Measurements from ENCODE around the gene CLRN3.

CLRN3 gene

DNA sequence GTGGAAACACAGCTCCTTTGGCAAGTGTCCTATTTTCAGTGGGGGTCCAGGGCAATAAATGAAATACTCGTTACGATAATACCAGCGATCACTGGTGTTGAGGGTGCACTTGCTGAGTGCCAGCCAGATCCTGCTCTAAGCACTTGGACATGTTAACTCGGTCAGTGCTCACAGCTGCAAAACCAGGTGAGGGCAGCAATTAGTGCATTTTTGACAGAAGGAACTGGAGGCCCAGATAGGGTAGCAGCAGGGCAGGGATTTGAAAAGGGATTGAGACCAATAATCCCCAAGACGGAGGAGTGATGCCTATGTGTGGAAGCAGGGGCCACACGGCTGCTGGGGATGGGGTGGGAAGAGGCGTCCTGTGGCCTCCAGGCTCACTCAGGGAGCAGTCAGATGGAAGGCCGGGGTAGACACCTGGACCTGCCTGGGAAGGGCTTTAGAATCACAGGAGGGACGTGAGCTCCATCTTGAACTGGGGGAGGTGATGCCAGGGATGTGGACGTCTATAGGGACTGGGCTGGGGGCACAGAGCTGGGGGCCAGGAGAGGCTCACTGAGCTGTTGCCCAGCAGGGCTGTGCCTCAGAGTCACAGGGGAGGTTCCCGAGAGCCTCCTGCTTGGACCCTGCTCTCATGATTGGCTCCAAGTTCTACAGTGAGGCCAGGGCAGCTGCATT is 28.5 kb upstream of the CLRN3 start:
- Histone ChIP-seq H3K79me1 (ENCODE audit: low read length) (peaks cover 32% of the 10 kb centered on the region), H3K27ac (ENCODE audit: low read depth, low read length) (no peak overlapping the region), H3K27me3 (ENCODE audit: insufficient read depth, low read length) (no peaks in the 10 kb centered on the region), H2AK5ac (ENCODE audit: low read length) (peak overlapping the region; percentile 8), H3K79me2 (ENCODE audit: control insufficient read depth, insufficient read depth, low read length, poor library complexity) (peaks cover 2% of the 10 kb centered on the region), H3K23ac (ENCODE audit: low read length) (no peak overlapping the region), H3K4ac (ENCODE audit: low read depth, low read length) (peak overlapping the region; percentile 12), H2BK12ac (ENCODE audit: low read length) (peak overlapping the region; percentile 72), H3K9me3 (ENCODE audit: insufficient read depth, low read depth, low read length) (no peaks in the 10 kb centered on the region), H3K4me3 (ENCODE audit: low read depth, low read length) (no peak overlapping the region), H4K8ac (ENCODE audit: low read depth, low read length) (peak overlapping the region; percentile 17), H4K91ac (ENCODE audit: low read depth, low read length) (peak overlapping the region; percentile 87), H3K4me2 (ENCODE audit: low read length) (no peak overlapping the region), H2BK5ac (ENCODE audit: low read depth, low read length, poor library complexity) (no peak overlapping the region), H3K4me1 (ENCODE audit: control insufficient read depth in 1 of 2, insufficient read depth in 2 of 2, low read length in 2 of 2) (peaks cover 20 to 32% of the 10 kb centered on the region in 2 experiments), H4K12ac (ENCODE audit: low read depth, low read length) (no peak overlapping the region), H2BK120ac (ENCODE audit: insufficient read depth, low read length, poor library complexity) (peak overlapping the region; percentile 57), H3K18ac (ENCODE audit: low read length) (peak overlapping the region; percentile 45), H3K14ac (ENCODE audit: low read length) (peak overlapping the region; percentile 26), H3K36me3 (ENCODE audit: control insufficient read depth in 1 of 2, insufficient read depth in 2 of 2, low read length in 2 of 2) (no peaks in the 10 kb centered on the region), H2AFZ (ENCODE audit: insufficient read depth, low read length, poor library complexity) (no peak overlapping the region), H3K9ac (ENCODE audit: low read length) (no peak overlapping the region)
- peak in 1 of 2 donors; percentile 31 for DNase-seq
- no CpG with 5 or more reads among the region's 11 CpGs for WGBS (ENCODE audit: extremely low coverage, insufficient coverage, insufficient read length)

DNA sequence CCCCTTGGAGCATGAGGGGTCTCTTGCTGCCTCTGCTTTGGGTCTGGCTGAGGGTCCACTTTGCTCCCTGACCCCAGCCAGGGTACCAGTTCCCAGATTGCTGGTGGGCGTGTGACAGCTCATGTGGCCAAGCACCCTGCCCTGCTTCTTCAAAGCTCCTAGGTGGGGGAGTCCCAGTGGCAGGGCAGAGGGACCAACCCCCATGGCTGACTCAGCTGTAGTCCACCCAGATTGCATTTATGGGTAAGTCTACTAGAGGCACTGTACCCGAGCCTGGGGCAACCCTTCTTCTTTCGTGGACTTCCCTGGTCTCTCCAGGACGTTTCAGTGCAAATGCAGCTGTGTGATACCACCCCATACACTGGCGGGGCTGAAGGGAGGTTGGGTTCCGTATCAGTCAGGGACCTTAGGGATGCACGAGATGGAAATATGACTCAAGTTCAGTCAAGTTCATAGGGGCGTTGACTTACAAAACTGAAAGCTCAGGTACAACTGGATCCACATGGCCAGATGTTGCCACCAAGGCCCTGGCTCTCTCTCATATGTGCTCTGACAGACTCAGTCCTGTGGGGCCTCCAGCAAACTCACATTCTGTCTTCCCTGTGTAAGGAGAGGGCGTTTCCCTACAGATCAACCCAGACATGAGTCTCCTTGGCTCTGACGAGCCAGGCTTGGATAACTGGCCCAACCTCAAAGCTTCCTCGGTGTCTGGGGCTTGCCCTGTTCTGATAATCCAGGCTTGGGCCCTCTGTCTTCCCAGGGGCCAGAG is 27.7 kb upstream of the CLRN3 start:
- no peak overlapping the region for H3K23ac ChIP-seq (ENCODE audit: low read length)
- peaks cover 31% of the 10 kb centered on the region for H3K79me1 ChIP-seq (ENCODE audit: low read length)
- H4K91ac ChIP-seq (ENCODE audit: low read depth, low read length), result peak overlapping the region; percentile 40
- no peaks in the 10 kb centered on the region for H3K36me3 ChIP-seq (ENCODE audit: control insufficient read depth in 1 of 2, insufficient read depth in 2 of 2, low read length in 2 of 2)
- peaks cover 2% of the 10 kb centered on the region for H3K79me2 ChIP-seq (ENCODE audit: control insufficient read depth, insufficient read depth, low read length, poor library complexity)
- DNase-seq, result no peak
- peak overlapping the region; percentile 45 for H2AK5ac ChIP-seq (ENCODE audit: low read length)
- H4K8ac ChIP-seq (ENCODE audit: low read depth, low read length), result no peak overlapping the region
- H3K9ac ChIP-seq (ENCODE audit: low read length), result no peak overlapping the region
- no CpG with 5 or more reads among the region's 11 CpGs for WGBS (ENCODE audit: extremely low coverage, insufficient coverage, insufficient read length)
- no peak overlapping the region for H3K4me3 ChIP-seq (ENCODE audit: low read depth, low read length)
- H3K27me3 ChIP-seq (ENCODE audit: insufficient read depth, low read length), result no peaks in the 10 kb centered on the region
- H3K14ac ChIP-seq (ENCODE audit: low read length), result no peak overlapping the region
- no peak overlapping the region for H3K27ac ChIP-seq (ENCODE audit: low read depth, low read length)
- no peak overlapping the region for H4K12ac ChIP-seq (ENCODE audit: low read depth, low read length)
- no peak overlapping the region for H2BK120ac ChIP-seq (ENCODE audit: insufficient read depth, low read length, poor library complexity)
- peaks cover 20 to 30% of the 10 kb centered on the region in 2 experiments for H3K4me1 ChIP-seq (ENCODE audit: control insufficient read depth in 1 of 2, insufficient read depth in 2 of 2, low read length in 2 of 2)
- H3K18ac ChIP-seq (ENCODE audit: low read length), result peak overlapping the region; percentile 14
- H3K9me3 ChIP-seq (ENCODE audit: insufficient read depth, low read depth, low read length), result no peaks in the 10 kb centered on the region
- H2BK12ac ChIP-seq (ENCODE audit: low read length), result peak overlapping the region; percentile 38
- H2BK5ac ChIP-seq (ENCODE audit: low read depth, low read length, poor library complexity), result no peak overlapping the region
- H2AFZ ChIP-seq (ENCODE audit: insufficient read depth, low read length, poor library complexity), result no peak overlapping the region
- H3K4ac ChIP-seq (ENCODE audit: low read depth, low read length), result no peak overlapping the region
- H3K4me2 ChIP-seq (ENCODE audit: low read length), result no peak overlapping the region

DNA sequence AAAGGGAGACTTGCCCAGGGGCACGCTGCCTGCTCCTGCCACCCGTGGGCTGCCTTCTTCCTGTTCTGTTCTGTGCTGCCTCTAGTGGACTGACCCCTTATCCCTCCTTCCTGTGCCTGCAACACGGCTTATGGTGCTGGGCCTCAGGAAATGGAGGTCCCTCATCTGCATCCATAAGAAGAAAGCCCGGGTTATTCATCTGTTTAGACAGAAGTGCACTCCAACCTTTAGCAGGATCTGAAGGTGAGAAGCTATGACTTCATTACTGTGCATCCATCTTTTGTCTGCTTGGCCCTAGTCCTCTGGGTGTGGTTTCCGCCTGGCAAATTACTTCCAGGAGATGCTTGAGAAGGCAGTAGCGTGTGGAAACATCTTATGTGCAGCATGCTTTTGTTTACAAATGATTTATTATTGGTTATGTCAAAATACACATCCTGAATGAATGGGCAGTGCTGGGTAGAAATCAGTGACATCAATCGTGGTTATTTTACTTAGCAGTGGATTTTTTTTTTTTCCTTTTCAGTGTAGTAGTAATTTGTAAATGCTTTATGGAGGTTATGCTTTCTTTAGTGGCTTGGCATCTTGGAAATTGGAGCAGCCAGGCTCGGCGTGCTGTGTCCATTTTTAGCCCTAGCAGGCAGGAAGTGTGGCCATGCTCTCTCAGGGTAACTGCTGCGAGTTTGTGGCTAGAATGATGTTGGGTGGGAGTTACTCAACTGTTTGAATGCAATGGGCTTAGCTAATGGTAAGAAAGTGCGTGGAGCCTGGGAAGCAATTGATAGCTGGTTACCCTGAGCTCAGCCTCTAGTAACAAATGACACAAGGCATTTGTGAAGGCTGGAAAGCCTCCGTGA is 26.9 kb upstream of the CLRN3 start:
- Histone ChIP-seq H2AK5ac (ENCODE audit: low read length) (no peak overlapping the region), H3K79me1 (ENCODE audit: low read length) (peaks cover 24% of the 10 kb centered on the region), H2AFZ (ENCODE audit: insufficient read depth, low read length, poor library complexity) (peak overlapping the region; percentile 30), H3K9ac (ENCODE audit: low read length) (no peak overlapping the region), H3K4ac (ENCODE audit: low read depth, low read length) (no peak overlapping the region), H2BK5ac (ENCODE audit: low read depth, low read length, poor library complexity) (no peak overlapping the region), H4K8ac (ENCODE audit: low read depth, low read length) (no peak overlapping the region), H3K27ac (ENCODE audit: low read depth, low read length) (no peak overlapping the region), H3K18ac (ENCODE audit: low read length) (peak overlapping the region; percentile 14), H3K36me3 (ENCODE audit: control insufficient read depth in 1 of 2, insufficient read depth in 2 of 2, low read length in 2 of 2) (no peaks in the 10 kb centered on the region), H3K4me1 (ENCODE audit: control insufficient read depth in 1 of 2, insufficient read depth in 2 of 2, low read length in 2 of 2) (peaks cover 17 to 25% of the 10 kb centered on the region in 2 experiments), H3K14ac (ENCODE audit: low read length) (no peak overlapping the region), H3K9me3 (ENCODE audit: insufficient read depth, low read depth, low read length) (no peaks in the 10 kb centered on the region), H3K4me2 (ENCODE audit: low read length) (no peak overlapping the region), H4K91ac (ENCODE audit: low read depth, low read length) (peak overlapping the region; percentile 32), H2BK12ac (ENCODE audit: low read length) (peak overlapping the region; percentile 19), H2BK120ac (ENCODE audit: insufficient read depth, low read length, poor library complexity) (no peak overlapping the region), H3K27me3 (ENCODE audit: insufficient read depth, low read length) (no peaks in the 10 kb centered on the region), H3K79me2 (ENCODE audit: control insufficient read depth, insufficient read depth, low read length, poor library complexity) (no peaks in the 10 kb centered on the region), H4K12ac (ENCODE audit: low read depth, low read length) (no peak overlapping the region), H3K23ac (ENCODE audit: low read length) (peak overlapping the region; percentile 34), H3K4me3 (ENCODE audit: low read depth, low read length) (no peak overlapping the region)
- no peak for DNase-seq
- WGBS (ENCODE audit: extremely low coverage, insufficient coverage, insufficient read length), result no CpG with 5 or more reads among the region's 12 CpGs

DNA sequence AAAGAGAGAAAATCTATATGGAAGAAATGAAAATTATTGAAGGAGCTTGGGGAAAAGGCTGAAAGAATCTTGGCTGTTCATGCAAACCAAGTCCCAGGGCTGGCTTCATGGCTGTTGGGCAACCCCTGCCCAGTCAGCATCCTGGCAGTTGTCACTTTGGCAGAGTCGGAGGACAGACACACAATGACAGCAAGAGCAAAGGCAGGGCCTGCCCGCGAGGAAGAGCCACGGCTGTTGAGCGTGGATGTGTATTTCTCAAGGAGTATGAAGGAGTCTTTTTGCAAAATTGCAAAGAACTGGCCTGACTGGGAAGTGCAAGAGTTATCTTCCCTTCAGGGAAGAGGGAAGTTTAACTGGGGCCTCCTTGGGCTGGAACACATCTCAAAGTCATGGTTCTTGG is 25.8 kb upstream of the CLRN3 start:
- H3K14ac ChIP-seq (ENCODE audit: low read length), result no peak overlapping the region
- H3K4me2 ChIP-seq (ENCODE audit: low read length), result no peak overlapping the region
- H4K91ac ChIP-seq (ENCODE audit: low read depth, low read length), result no peak overlapping the region
- no peak overlapping the region for H2AFZ ChIP-seq (ENCODE audit: insufficient read depth, low read length, poor library complexity)
- H3K27me3 ChIP-seq (ENCODE audit: insufficient read depth, low read length), result no peaks in the 10 kb centered on the region
- no peak overlapping the region for H3K4me3 ChIP-seq (ENCODE audit: low read depth, low read length)
- no peaks in the 10 kb centered on the region for H3K36me3 ChIP-seq (ENCODE audit: control insufficient read depth in 1 of 2, insufficient read depth in 2 of 2, low read length in 2 of 2)
- no peaks in the 10 kb centered on the region for H3K9me3 ChIP-seq (ENCODE audit: insufficient read depth, low read depth, low read length)
- no peak overlapping the region for H4K8ac ChIP-seq (ENCODE audit: low read depth, low read length)
- no CpG with 5 or more reads among the region's 5 CpGs for WGBS (ENCODE audit: extremely low coverage, insufficient coverage, insufficient read length)
- H2BK120ac ChIP-seq (ENCODE audit: insufficient read depth, low read length, poor library complexity), result no peak overlapping the region
- H3K18ac ChIP-seq (ENCODE audit: low read length), result no peak overlapping the region
- no peak overlapping the region for H3K27ac ChIP-seq (ENCODE audit: low read depth, low read length)
- H3K23ac ChIP-seq (ENCODE audit: low read length), result no peak overlapping the region
- H4K12ac ChIP-seq (ENCODE audit: low read depth, low read length), result no peak overlapping the region
- no peak overlapping the region for H3K4ac ChIP-seq (ENCODE audit: low read depth, low read length)
- peak overlapping the region; percentile 55 for H2AK5ac ChIP-seq (ENCODE audit: low read length)
- DNase-seq, result no peak
- peaks cover 14 to 30% of the 10 kb centered on the region in 2 experiments for H3K4me1 ChIP-seq (ENCODE audit: control insufficient read depth in 1 of 2, insufficient read depth in 2 of 2, low read length in 2 of 2)
- peaks cover 22% of the 10 kb centered on the region for H3K79me1 ChIP-seq (ENCODE audit: low read length)
- H2BK5ac ChIP-seq (ENCODE audit: low read depth, low read length, poor library complexity), result no peak overlapping the region
- H3K9ac ChIP-seq (ENCODE audit: low read length), result no peak overlapping the region
- H3K79me2 ChIP-seq (ENCODE audit: control insufficient read depth, insufficient read depth, low read length, poor library complexity), result no peaks in the 10 kb centered on the region
- H2BK12ac ChIP-seq (ENCODE audit: low read length), result peak overlapping the region; percentile 21

Measured in trophoblast cell (in vitro differentiated cells and primary cell).